ENCODE measurements around the gene TTLL9.

GRCh38 chr20:31937820-31938219 is 67.4 kb downstream of the TTLL9 start:
- TF ChIP-seq CSDC2 (CRISPR knock-in tag; IDR thresholded peaks at IDR 0.05) (no peak), ZNF8 (CRISPR knock-in tag; IDR thresholded peaks at IDR 0.05) (no peak), RARB (CRISPR knock-in tag; IDR thresholded peaks at IDR 0.05) (no peak), CSRNP3 (CRISPR knock-in tag; IDR thresholded peaks at IDR 0.05) (no peak), ZNF70 (CRISPR knock-in tag; IDR thresholded peaks at IDR 0.05) (no peak), ZFP3 (CRISPR knock-in tag; IDR thresholded peaks at IDR 0.05) (no peak), OSR1 (CRISPR knock-in tag; IDR thresholded peaks at IDR 0.05) (no peak), PATZ1 (CRISPR knock-in tag; IDR thresholded peaks at IDR 0.05; ENCODE audit: borderline replicate concordance) (no peak), GLIS3 (CRISPR knock-in tag; IDR thresholded peaks at IDR 0.05) (no peak), ARNTL (CRISPR knock-in tag; IDR thresholded peaks at IDR 0.05; ENCODE audit: borderline replicate concordance, low read depth) (no peak), ZFP30 (CRISPR knock-in tag; IDR thresholded peaks at IDR 0.05) (no peak), SNAI2 (CRISPR knock-in tag; IDR thresholded peaks at IDR 0.05) (no peak)
